NB4 (cell line): ENCODE results near the gene PLD5.
"Not testable (repeated sequence)": the region's sequence is repeated elsewhere in the genome, so short reads cannot be mapped to it uniquely, and the experiment has no call there.

Source experiments
- DNase-seq: peaks from one replicate; pipeline ENCODE4 v3.0.0; 2010; ENCODE audit warnings: low read depth
- H3K4me3 ChIP-seq: one replicate; pipeline ENCODE4 v1.5.1; 2011; ENCODE audit warnings: mild to moderate bottlenecking, low read depth, low read length, moderate library complexity
- MYC ChIP-seq: IDR thresholded peaks from 2 replicates; pipeline ENCODE4 v1.6.1; 2011; ENCODE audit warnings: low read depth, low read length
- POLR2A ChIP-seq: IDR thresholded peaks from 2 replicates; pipeline ENCODE4 v1.6.1; 2011; ENCODE audit warnings: mild to moderate bottlenecking; ENCODE audit not compliant: insufficient read length; ENCODE audit errors: extremely low read depth
- TF ChIP-seq, protein P1 (sequence below): IDR thresholded peaks from 2 replicates; pipeline ENCODE4 v1.6.1; 2011; ENCODE audit warnings: low read depth, low read length
- TF ChIP-seq, protein P2 (sequence below): IDR thresholded peaks from one replicate; pipeline ENCODE4 v1.5.1; 2012; ENCODE audit warnings: low read depth, low read length

Gene PLD5

DNA sequence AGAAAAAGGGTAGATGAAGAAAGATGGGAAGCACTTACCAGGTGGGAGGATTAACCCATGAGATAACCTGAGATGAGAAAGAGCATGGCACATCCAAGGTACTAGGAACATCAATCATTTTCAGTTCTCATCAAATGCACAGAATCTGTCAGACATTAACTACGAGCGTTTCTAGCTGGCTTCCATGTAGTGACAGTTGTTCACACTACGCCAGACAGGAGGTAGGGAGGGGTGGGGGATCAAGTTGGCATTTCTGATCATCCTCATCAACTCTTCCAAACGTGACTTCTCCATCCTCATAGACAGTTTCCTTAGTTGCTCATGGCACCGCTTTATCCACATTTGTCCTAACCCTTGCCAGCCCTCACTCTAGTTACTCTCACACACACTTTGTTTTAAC is 120.2 kb downstream of the PLD5 start:
- no peak overlapping the region for H3K4me3 ChIP-seq
- TF ChIP-seq, protein P1, sequence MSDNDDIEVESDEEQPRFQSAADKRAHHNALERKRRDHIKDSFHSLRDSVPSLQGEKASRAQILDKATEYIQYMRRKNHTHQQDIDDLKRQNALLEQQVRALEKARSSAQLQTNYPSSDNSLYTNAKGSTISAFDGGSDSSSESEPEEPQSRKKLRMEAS = no peak
- TF ChIP-seq MYC (no peak), POLR2A (no peak)
- TF ChIP-seq, protein P2, sequence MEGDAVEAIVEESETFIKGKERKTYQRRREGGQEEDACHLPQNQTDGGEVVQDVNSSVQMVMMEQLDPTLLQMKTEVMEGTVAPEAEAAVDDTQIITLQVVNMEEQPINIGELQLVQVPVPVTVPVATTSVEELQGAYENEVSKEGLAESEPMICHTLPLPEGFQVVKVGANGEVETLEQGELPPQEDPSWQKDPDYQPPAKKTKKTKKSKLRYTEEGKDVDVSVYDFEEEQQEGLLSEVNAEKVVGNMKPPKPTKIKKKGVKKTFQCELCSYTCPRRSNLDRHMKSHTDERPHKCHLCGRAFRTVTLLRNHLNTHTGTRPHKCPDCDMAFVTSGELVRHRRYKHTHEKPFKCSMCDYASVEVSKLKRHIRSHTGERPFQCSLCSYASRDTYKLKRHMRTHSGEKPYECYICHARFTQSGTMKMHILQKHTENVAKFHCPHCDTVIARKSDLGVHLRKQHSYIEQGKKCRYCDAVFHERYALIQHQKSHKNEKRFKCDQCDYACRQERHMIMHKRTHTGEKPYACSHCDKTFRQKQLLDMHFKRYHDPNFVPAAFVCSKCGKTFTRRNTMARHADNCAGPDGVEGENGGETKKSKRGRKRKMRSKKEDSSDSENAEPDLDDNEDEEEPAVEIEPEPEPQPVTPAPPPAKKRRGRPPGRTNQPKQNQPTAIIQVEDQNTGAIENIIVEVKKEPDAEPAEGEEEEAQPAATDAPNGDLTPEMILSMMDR = no peak
- no peak for DNase-seq

DNA sequence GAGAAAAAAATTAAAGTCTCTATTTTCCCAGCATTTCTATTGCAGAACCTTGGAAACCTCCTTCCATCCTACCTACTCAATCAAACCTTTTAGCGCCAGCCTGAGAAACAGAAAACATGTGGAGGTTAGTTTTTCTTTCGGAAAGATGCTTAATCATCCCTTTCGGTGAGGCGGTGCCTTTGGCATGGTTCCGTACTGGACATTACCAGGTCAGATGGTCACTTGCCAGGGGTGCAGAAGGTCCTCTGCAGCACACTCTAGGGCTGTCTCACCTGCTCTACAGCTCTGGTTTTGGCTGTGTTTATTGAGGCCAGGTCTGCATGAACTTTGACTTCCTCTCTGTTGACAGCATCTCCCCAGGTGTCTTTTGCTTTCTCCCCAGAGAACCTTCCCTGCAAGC is 121.5 kb downstream of the PLD5 start:
- no peak for DNase-seq
- TF ChIP-seq MYC = no peak
- TF ChIP-seq, protein P2 = no peak
- no peak for TF ChIP-seq POLR2A
- H3K4me3 ChIP-seq = no peak overlapping the region

DNA sequence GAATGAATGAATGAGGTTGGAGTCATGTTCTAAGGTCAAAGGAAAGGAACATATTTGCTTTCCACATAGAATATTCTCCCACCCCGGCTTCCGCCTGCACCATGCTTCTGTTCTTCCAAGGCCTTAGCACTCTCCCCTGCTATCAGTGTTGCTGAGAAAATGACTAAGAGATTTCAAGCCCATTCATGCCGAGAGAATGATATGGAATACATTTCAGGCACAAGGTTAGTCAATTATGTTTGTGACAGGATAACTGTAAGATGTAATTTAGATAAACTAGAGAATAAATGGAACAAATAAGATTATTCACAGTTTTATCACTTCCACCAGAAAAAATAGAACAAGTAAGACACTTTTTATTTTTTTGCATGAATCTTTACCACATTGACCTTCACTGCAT is 122.6 kb downstream of the PLD5 start:
- TF ChIP-seq POLR2A (no peak), MYC (no peak)
- TF ChIP-seq, protein P1 = no peak
- TF ChIP-seq, protein P2 = no peak
- no peak for DNase-seq
- H3K4me3 ChIP-seq = no peak overlapping the region

DNA sequence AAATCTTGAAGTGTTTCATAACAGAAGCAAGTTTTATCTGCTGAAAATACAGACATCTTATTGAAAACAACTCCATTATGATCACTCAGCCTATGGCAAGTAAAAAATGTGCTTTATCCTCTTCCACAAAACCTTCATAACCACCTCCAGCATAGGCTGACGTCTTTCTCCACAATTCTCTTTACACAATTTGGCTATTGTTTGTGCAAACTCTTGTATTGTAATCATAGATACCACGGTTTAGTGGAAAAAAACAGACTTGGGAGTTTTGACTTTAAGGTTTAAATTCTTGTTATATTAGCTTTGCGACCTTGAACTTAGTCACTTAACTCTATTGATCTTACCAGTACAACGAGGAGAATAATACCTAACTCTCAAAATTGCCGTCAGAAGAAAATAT is 126.1 kb downstream of the PLD5 start:
- no peak overlapping the region for H3K4me3 ChIP-seq
- TF ChIP-seq MYC = no peak
- TF ChIP-seq, protein P2 = no peak
- DNase-seq = no peak

DNA sequence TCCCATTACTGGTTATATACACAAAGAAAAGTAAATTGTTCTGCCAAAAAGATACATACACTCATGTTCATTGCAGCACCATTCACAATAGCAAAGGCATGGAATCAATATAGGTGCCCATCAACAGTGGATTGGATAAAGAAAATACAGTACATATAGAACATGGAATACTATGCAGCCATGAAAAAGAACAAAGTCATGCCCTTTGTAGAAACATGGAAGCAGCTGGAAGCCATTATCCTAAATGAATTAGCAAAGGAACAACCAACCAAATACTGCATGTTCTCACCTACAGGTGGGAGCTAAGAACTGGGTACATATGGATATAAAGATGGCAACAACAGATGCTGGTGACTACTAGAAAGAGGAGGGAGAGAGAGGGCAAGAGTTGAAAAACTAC is 132.6 kb downstream of the PLD5 start:
- no peak for DNase-seq
- TF ChIP-seq, protein P1 = no peak
- TF ChIP-seq, protein P2 = no peak
- TF ChIP-seq POLR2A (no peak), MYC (no peak)
- no peak overlapping the region for H3K4me3 ChIP-seq

DNA sequence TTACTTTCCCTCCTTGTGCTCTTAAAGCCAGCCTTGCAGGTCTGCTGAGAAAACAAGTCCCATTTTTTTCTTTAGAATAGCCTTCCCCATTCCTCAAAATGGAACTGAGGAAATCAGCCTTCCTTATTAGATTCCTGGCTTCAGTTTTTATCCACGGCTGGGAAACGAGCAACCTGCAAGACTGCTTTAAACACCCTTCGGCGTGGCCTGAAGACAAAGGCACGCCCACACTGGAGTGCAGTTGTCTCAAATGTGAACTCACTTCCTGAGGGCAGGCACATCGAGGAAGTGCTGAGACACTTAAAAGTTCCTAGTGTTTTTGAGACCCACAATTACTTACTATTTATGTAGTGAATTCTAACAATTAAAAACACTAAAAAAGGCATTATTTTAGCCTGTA is 148.4 kb downstream of the PLD5 start:
- DNase-seq, H3K4me3 ChIP-seq: not testable (repeated sequence)

DNA sequence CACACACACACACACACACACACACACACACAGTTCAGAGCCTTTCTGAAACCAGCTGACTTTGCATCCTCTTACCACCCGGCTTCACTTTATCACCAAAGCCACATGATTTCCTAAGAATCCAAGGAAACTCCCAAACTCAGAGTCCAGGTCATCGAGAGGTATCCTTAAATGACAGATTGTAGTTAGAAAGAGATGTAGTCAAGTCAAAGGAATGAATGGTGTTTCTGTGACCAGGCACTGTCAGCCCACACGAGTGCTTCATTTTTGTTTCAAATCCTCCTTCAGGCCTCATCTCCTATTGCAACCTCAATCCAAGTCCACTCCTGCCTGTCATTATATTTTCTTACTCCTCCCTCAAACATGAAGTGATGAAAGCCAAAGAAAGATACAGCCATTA is 174.1 kb downstream of the PLD5 start:
- not testable (repeated sequence) for DNase-seq, H3K4me3 ChIP-seq
